Hepatocyte (in vitro differentiated cells): ENCODE data around the gene RAB1B.

Experiments
- CTCF ChIP-seq: fragments of 200-600 bp; sonication (generic); IDR thresholded peaks from 2 replicates; pipeline ENCODE4 v1.5.1; 2016; ENCODE audit warnings: antibody characterized with exemption, mild to moderate bottlenecking; ENCODE audit not compliant: poor library complexity
- EZH2 ChIP-seq: fragments of 200-600 bp; sonication (generic); IDR thresholded peaks from 2 replicates; pipeline ENCODE4 v1.6.1; 2016; ENCODE audit warnings: antibody characterized with exemption, mild to moderate bottlenecking, borderline replicate concordance

GRCh38 chr11:66317723-66318599 lies 49.5 kb downstream of the RAB1B start:
- TF ChIP-seq CTCF = no peak
- no peak for TF ChIP-seq EZH2
